ENCODE measurements around the gene KCMF1. TPM values are rescaled to one million over a fixed set of nuclear protein-coding genes. Genes with fewer than 3 reads are reported as not detected.

Gene KCMF1
- total and polyA plus RNA-seq, 2 of the 13 experiments (the other 11 are each of a cell fraction or from before 2014, with no cell fraction given) = 62.1 to 116 TPM

GRCh38 chr2:85008252-85008651 lies 37.3 kb downstream of the KCMF1 start:
- FAIRE-seq (no peak), DNase-seq (ENCODE audit: low spot score) (no peak), ATAC-seq (no peak)
- H3K9ac ChIP-seq (ENCODE audit: insufficient read depth, low read depth, low read length) = no peak overlapping the region
- peaks cover 86% of the 10 kb centered on the region for H3K79me2 ChIP-seq (ENCODE audit: insufficient read depth, low read length)
- H3K36me3 ChIP-seq (replicated peaks in 1 of 2; ENCODE audit: control insufficient read depth in 1 of 2, insufficient read depth in 2 of 2, low read length in 2 of 2) = peaks cover 11 to 27% of the 10 kb centered on the region in 2 experiments
- WGBS (ENCODE audit: low lambda C conversion rate) = 98% methylated on average over 2 of the region's 2 CpGs
- H3K4me1 ChIP-seq (ENCODE audit: insufficient read depth, low read length) = peaks cover 17% of the 10 kb centered on the region
- no peak overlapping the region for H3K4me3 ChIP-seq (replicated peaks in 1 of 3; ENCODE audit: insufficient read depth in 1 of 3, low read depth in 2 of 3, low read length in 3 of 3)
- BruUV-seq (replicated peaks) = no TSS peak
- no peak overlapping the region for H3K4me2 ChIP-seq (ENCODE audit: low read depth, low read length)
- in situ Hi-C loops (cut with HindIII; ENCODE audit: extremely low pct_ligation_motif_present, low pct_unique_long_range_greater_than_20kb) = no loop called here
- H4K20me1 ChIP-seq (ENCODE audit: insufficient read depth, low read length) = peaks cover 25% of the 10 kb centered on the region
- H3K27me3 ChIP-seq (ENCODE audit: control insufficient read depth in 1 of 2, insufficient read depth in 2 of 2, low read length in 2 of 2) = no peaks in the 10 kb centered on the region; a peak in 1 of 5 replicates
- no peak overlapping the region for H2AFZ ChIP-seq (ENCODE audit: low read length)
- CTCF ChIA-PET (ENCODE audit: low intra/inter-chr PET ratio, low total read pairs) = no interaction called here
- H3K9me3 ChIP-seq (ENCODE audit: low read length) = no peaks in the 10 kb centered on the region
- intact Hi-C loops (cut with micrococcal nuclease; ENCODE audit: unreplicated experiment) = no loop called here
- TF ChIP-seq ZBTB4 (CRISPR knock-in tag; IDR thresholded peaks at IDR 0.05; ENCODE audit: borderline replicate concordance) (no peak), FOXA1 (IDR thresholded peaks at IDR 0.05) (no peak), FOXA1 (CRISPR knock-in tag; IDR thresholded peaks at IDR 0.05) (no peak), ASH2L (IDR thresholded peaks at IDR 0.05; ENCODE audit: insufficient read length, low read depth, low read length) (no peak), ZNF784 (CRISPR knock-in tag; IDR thresholded peaks at IDR 0.05; ENCODE audit: borderline replicate concordance) (no peak), FOXM1 (CRISPR knock-in tag; IDR thresholded peaks at IDR 0.05) (no peak), RAD51 (IDR thresholded peaks at IDR 0.05; ENCODE audit: borderline replicate concordance) (no peak), SNAI1 (CRISPR knock-in tag; IDR thresholded peaks at IDR 0.05; ENCODE audit: borderline replicate concordance) (no peak), ZNF274 (CRISPR knock-in tag; IDR thresholded peaks at IDR 0.05) (no peak), TCF12 (IDR thresholded peaks at IDR 0.05) (no peak), TCF12 (CRISPR knock-in tag; IDR thresholded peaks at IDR 0.05) (no peak), HCFC1 (IDR thresholded peaks at IDR 0.05; ENCODE audit: low read depth, low read length) (no peak), KAT7 (CRISPR knock-in tag; IDR thresholded peaks at IDR 0.05; ENCODE audit: borderline replicate concordance) (no peak), THAP11 (CRISPR knock-in tag; IDR thresholded peaks at IDR 0.05) (no peak)
- H3K27ac ChIP-seq (ENCODE audit: extremely low read length, insufficient read depth, low read length) = no peak overlapping the region
- POLR2A ChIA-PET = no interaction called here
